C4-2B (cell line): Measurements from ENCODE around the gene HEATR5B.

Experiments
- ZFX ChIP-seq: fragments of 450-650 bp; IDR thresholded peaks from 2 replicates; pipeline ENCODE4 v1.6.1; 2017
- TF ChIP-seq, protein P1 (sequence below): fragments of 450-650 bp; conservative IDR thresholded peaks from 2 replicates; pipeline ENCODE4 v1.5.1; 2017; ENCODE audit warnings: mild to moderate bottlenecking

DNA sequence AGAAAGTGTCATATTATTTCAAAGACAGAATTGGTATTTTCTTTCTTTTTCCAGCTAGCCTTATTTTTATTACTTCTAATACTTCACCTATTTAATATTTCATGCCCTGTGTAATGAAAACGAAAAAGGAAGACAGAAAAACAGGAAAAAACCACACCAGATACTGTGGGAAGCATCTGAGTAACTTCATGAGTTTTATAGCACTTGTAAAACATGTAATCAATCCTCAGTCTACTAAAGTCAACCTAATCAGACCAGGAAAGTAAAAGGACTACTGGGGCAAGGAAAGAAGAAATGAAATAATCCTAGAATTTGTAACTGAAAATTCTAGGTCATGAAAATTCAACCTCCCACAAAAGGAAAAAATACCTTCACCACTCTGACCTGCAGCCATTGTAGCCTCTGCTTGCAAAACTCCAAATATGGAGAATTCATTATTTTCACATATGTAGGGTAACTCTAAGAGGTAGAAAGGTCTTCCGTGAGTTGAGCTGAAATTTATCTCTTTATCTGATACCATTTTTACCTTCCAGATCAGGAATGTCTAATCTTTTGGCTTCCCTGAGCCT is 83.1 kb downstream of the HEATR5B start:
- TF ChIP-seq, protein P1, sequence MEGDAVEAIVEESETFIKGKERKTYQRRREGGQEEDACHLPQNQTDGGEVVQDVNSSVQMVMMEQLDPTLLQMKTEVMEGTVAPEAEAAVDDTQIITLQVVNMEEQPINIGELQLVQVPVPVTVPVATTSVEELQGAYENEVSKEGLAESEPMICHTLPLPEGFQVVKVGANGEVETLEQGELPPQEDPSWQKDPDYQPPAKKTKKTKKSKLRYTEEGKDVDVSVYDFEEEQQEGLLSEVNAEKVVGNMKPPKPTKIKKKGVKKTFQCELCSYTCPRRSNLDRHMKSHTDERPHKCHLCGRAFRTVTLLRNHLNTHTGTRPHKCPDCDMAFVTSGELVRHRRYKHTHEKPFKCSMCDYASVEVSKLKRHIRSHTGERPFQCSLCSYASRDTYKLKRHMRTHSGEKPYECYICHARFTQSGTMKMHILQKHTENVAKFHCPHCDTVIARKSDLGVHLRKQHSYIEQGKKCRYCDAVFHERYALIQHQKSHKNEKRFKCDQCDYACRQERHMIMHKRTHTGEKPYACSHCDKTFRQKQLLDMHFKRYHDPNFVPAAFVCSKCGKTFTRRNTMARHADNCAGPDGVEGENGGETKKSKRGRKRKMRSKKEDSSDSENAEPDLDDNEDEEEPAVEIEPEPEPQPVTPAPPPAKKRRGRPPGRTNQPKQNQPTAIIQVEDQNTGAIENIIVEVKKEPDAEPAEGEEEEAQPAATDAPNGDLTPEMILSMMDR: no peak
- no peak for TF ChIP-seq ZFX
